K562 treated with DMSO at 1 percent for 48 hours (cell line): Measurements from ENCODE around the gene AP3B2. TPM values are rescaled to one million over a fixed set of nuclear protein-coding genes. Genes with fewer than 3 reads are reported as not detected.

ENCODE experiments used
- total RNA-seq: library from RNA; unstranded; fragments of 300-600 nt; gene quantifications from 2 replicates; pipeline ENCODE4 v1.2.3, GENCODE V29; 2022; ENCODE audit warnings: low replicate concordance; ENCODE audit errors: extremely low read depth

Gene AP3B2, protein sequence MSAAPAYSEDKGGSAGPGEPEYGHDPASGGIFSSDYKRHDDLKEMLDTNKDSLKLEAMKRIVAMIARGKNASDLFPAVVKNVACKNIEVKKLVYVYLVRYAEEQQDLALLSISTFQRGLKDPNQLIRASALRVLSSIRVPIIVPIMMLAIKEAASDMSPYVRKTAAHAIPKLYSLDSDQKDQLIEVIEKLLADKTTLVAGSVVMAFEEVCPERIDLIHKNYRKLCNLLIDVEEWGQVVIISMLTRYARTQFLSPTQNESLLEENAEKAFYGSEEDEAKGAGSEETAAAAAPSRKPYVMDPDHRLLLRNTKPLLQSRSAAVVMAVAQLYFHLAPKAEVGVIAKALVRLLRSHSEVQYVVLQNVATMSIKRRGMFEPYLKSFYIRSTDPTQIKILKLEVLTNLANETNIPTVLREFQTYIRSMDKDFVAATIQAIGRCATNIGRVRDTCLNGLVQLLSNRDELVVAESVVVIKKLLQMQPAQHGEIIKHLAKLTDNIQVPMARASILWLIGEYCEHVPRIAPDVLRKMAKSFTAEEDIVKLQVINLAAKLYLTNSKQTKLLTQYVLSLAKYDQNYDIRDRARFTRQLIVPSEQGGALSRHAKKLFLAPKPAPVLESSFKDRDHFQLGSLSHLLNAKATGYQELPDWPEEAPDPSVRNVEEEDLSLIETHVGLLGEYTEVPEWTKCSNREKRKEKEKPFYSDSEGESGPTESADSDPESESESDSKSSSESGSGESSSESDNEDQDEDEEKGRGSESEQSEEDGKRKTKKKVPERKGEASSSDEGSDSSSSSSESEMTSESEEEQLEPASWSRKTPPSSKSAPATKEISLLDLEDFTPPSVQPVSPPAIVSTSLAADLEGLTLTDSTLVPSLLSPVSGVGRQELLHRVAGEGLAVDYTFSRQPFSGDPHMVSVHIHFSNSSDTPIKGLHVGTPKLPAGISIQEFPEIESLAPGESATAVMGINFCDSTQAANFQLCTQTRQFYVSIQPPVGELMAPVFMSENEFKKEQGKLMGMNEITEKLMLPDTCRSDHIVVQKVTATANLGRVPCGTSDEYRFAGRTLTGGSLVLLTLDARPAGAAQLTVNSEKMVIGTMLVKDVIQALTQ
- not detected in 2 replicates for total RNA-seq

DNA sequence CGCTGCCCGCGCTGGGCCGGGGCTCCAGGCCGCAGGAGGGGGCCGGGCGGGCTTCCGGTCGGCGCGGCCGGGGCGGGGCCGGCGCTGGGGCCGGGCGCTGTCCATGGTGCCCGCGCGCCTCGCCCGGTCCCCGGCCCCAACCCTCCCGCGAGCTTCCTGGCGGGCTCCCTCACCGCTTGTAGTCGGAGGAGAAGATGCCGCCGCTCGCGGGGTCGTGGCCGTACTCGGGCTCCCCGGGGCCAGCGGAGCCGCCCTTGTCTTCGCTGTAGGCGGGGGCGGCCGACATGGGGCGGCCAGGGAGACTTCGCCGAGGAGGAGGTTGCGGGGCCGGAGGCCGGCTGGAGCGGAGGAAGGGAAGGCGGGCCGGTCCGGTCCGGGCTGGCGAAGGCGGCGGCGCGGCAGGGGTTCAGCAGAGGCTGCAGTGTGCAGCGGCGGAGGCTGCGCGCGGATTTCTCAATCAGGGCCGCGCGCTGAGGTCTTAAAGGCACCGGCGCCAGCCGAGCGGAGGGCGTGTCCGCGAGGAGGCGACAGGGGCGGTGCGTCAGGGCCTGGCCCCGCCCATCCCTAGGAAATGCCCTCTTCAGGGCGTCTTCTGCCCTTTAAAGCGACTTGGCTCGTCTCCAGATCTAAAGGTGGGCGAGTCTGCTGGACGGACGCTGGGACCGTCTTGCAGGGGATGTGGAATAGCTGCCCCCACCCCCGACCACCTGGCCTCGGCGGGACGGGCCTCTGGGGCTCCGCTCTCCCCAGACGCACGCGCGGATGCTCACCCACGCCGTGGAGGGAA lies at the start of gene AP3B2:
Gene AP3B2, minus strand, starts transcription at position 455 of the 787 bp plus-strand sequence. Its CDS starts 169 bp downstream, at position 286.

DNA sequence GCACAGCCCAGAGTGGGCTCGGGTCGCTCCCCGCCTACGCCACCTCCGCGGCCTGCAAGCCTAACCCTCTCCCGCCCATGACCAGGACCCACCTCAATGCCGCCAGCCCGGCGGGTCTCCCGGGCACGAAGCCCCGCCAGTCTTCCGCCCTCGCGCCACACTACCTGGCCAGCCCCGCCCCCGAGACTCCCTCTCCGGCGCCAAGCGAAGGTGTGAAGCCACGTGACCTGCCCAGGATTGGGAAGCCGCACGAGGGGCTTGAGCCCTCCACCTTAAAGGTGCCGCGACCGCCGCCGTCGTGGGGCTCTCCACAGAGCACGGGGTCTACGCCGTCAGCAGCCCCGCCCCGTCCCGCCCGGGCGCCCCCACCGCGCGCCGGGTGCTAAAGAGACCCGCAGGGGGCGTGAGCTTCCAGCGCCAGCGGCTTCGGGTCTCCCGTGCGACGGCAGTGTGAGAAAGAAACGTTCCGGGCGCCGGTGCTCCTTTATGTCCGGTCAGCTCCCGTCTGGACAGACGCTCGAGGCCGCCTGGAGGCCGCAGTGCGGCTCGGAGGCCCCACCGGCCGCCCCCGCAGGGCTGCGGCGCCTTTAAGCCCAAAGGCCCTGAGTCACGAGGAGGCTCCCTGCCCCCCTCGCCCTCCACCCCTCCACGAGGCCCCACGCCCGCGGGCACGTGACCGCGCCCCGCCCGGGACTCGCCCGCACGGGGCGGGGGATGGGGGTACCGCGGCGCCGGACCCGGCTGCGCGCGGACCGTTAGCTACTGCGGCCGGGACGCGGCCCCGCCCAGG lies 62.4 kb downstream of the AP3B2 start, which contains the start of gene CPEB1:
Gene CPEB1, minus strand, starts transcription at position 319 of the 790 bp plus-strand sequence. CDS start 18,904 bp downstream, outside the sequence.

Other genes starting within 250 kb of the AP3B2 start
- gene RPS17, start 169.4 kb downstream of the AP3B2 start, total RNA-seq, result 4,412 TPM in 1 of 2 replicates, not detected in the other
- not detected in 2 replicates for gene CPEB1, start 62.5 kb downstream of the AP3B2 start, total RNA-seq
- not detected in 2 replicates for gene FSD2, start 96.2 kb upstream of the AP3B2 start, total RNA-seq
- gene WHAMM, start 99.8 kb upstream of the AP3B2 start, total RNA-seq, result not detected in 2 replicates
- gene HOMER2, start 242.8 kb upstream of the AP3B2 start, total RNA-seq, result not detected in 2 replicates